K562 (cell line): Measurements from ENCODE around the gene CCDC27. TPM values are rescaled to one million over a fixed set of nuclear protein-coding genes. Genes with fewer than 3 reads are reported as not detected.

Experiments
- BRD4 ChIP-seq: fragments of 200-600 bp; sonication (generic); IDR thresholded peaks from 2 replicates; pipeline ENCODE4 v1.6.1; 2017; ENCODE audit warnings: inconsistent platforms
- CBFA2T2 ChIP-seq: fragments of 450-650 bp; conservative IDR thresholded peaks from 2 replicates; pipeline ENCODE4 v1.6.1; 2017; ENCODE audit warnings: mild to moderate bottlenecking
- CBFA2T3 ChIP-seq: fragments of 450-650 bp; IDR thresholded peaks from 2 replicates; pipeline ENCODE4 v1.6.1; 2017
- CBX3 ChIP-seq, 2 experiments: IDR thresholded peaks; 1 replicate in 1 of 2; 2 replicates in 1 of 2; pipeline ENCODE4 v1.6.1; 2012; ENCODE audit warnings: inconsistent platforms in 2 of 2, low read length in 2 of 2, borderline replicate concordance in 1 of 2, control low read depth in 1 of 2
- CCNT2 ChIP-seq: IDR thresholded peaks from 2 replicates; pipeline ENCODE4 v1.6.1; 2011; ENCODE audit warnings: borderline replicate concordance, low read depth, mild to moderate bottlenecking, moderate library complexity, mixed read lengths, low read length; ENCODE audit not compliant: insufficient read length; ENCODE audit errors: extremely low read depth
- CREM ChIP-seq: IDR thresholded peaks from 2 replicates; pipeline ENCODE4 v1.6.1; 2014; ENCODE audit warnings: antibody characterized with exemption, low read depth
- CTBP1 ChIP-seq: fragments of 450-650 bp; IDR thresholded peaks from 2 replicates; pipeline ENCODE4 v1.6.1; 2016; ENCODE audit warnings: borderline replicate concordance
- EP300 ChIP-seq: IDR thresholded peaks from 2 replicates; pipeline ENCODE4 v1.6.1; 2012; ENCODE audit warnings: low read length, improper control_type of control experiment
- HDAC1 ChIP-seq, 2 experiments: fragments of 450-650 bp; IDR thresholded peaks; 2 replicates each; pipeline ENCODE4 v1.6.1; 2016 to 2017; ENCODE audit warnings: inconsistent platforms in 1 of 2, mild to moderate bottlenecking in 1 of 2, moderate library complexity in 1 of 2
- HNRNPUL1 ChIP-seq: fragments of 200-400 bp; formaldehyde crosslinking; IDR thresholded peaks from 2 replicates; pipeline ENCODE4 v1.6.1; 2017; ENCODE audit warnings: low read length
- JUND ChIP-seq, 2 experiments: IDR thresholded peaks; 2 replicates in 1 of 2; 3 replicates in 1 of 2; pipeline ENCODE4 v1.6.1; 2011; ENCODE audit warnings: borderline replicate concordance in 2 of 2, low read depth in 2 of 2, low read length in 2 of 2, improper control_type of control experiment in 1 of 2, missing biosample characterization in 1 of 2, missing genetic modification characterization in 1 of 2, missing genetic modification reagents in 1 of 2
- KLF16 ChIP-seq: IDR thresholded peaks from 2 replicates; pipeline ENCODE4 v1.6.1; 2016; ENCODE audit warnings: antibody characterized with exemption
- LEF1 ChIP-seq: fragments of 450-650 bp; IDR thresholded peaks from 2 replicates; pipeline ENCODE4 v1.6.1; 2016; ENCODE audit warnings: mild to moderate bottlenecking
- MYNN ChIP-seq, 2 experiments: sonication (generic); formaldehyde crosslinking in 1 of 2; IDR thresholded peaks; 2 replicates each; pipeline versions ENCODE4 v1.5.0 to v1.6.1; 2016 to 2020; ENCODE audit warnings: antibody characterized with exemption in 1 of 2, missing genetic modification reagents in 1 of 2
- NCOA1 ChIP-seq: fragments of 450-650 bp; IDR thresholded peaks from 2 replicates; pipeline ENCODE4 v1.6.1; 2016; ENCODE audit warnings: low read depth
- NCOR1 ChIP-seq: fragments of 450-650 bp; IDR thresholded peaks from 2 replicates; pipeline ENCODE4 v1.6.1; 2016; ENCODE audit warnings: mild to moderate bottlenecking, moderate library complexity
- PHF21A ChIP-seq: fragments of 450-650 bp; IDR thresholded peaks from 2 replicates; pipeline ENCODE4 v1.6.1; 2017; ENCODE audit warnings: low read depth, borderline replicate concordance
- POLR2AphosphoS5 ChIP-seq: IDR thresholded peaks from 2 replicates; pipeline ENCODE4 v1.6.1; 2011; ENCODE audit warnings: mild to moderate bottlenecking, low read depth, low read length, moderate library complexity; ENCODE audit not compliant: control insufficient read depth, insufficient read depth
- RCOR1 ChIP-seq, 2 experiments: IDR thresholded peaks; 2 replicates each; pipeline ENCODE4 v1.6.1; 2012; ENCODE audit warnings: low read depth in 2 of 2, low read length in 2 of 2, borderline replicate concordance in 1 of 2, improper control_type of control experiment in 1 of 2
- SMARCA4 ChIP-seq: fragments of 450-650 bp; IDR thresholded peaks from 2 replicates; pipeline ENCODE4 v1.6.1; 2016
- SMARCE1 ChIP-seq: fragments of 450-650 bp; IDR thresholded peaks from 2 replicates; pipeline ENCODE4 v1.7.1; 2016; ENCODE audit warnings: mild to moderate bottlenecking
- STAG1 ChIP-seq: sonication (generic); formaldehyde crosslinking; IDR thresholded peaks from 2 replicates; pipeline ENCODE4 v1.5.0; 2020; ENCODE audit warnings: missing genetic modification reagents, borderline replicate concordance
- TAL1 ChIP-seq: fragments of 450-650 bp; IDR thresholded peaks from 2 replicates; pipeline ENCODE4 v1.6.1; 2016; ENCODE audit warnings: mild to moderate bottlenecking
- TEAD4 ChIP-seq, 2 experiments: sonication (generic) in 1 of 2; formaldehyde crosslinking in 1 of 2; IDR thresholded peaks; 2 replicates each; pipeline versions ENCODE4 v1.6.1 to v1.8.0; 2012 to 2022; ENCODE audit warnings: borderline replicate concordance in 1 of 2, inconsistent platforms in 1 of 2, low read length in 1 of 2, mild to moderate bottlenecking in 1 of 2, missing genetic modification reagents in 1 of 2
- THRAP3 ChIP-seq: fragments of 450-650 bp; IDR thresholded peaks from 2 replicates; pipeline ENCODE4 v1.6.1; 2016; ENCODE audit warnings: mild to moderate bottlenecking, inconsistent platforms, borderline replicate concordance
- polyA plus RNA-seq, 8 experiments: library from polyadenylated mRNA; depleted of rRNA in 4 of 8; stranded (reverse) in 5 of 8; unstranded in 3 of 8; fragments of >200 nt; fragmentation: Nextera tagmentation in 2 of 8; fragmentation: Illumina TruSeq in 1 of 8; extraction: Ambion mirVana in 2 of 8; extraction: Trizol in 1 of 8; gene quantifications; 2 replicates each; pipeline versions ENCODE4 v1.2.1 to v1.2.3, GENCODE V29; 2011 to 2014; ENCODE audit warnings: inconsistent platforms in 1 of 8, missing spikeins in 1 of 8
- total RNA-seq, 7 experiments: library from RNA; depleted of rRNA in 6 of 7; stranded (reverse); fragments of >200 nt in 6 of 7; fragmentation: Illumina TruSeq in 2 of 7; extraction: Trizol in 2 of 7; gene quantifications; 2 replicates each; pipeline versions ENCODE4 v1.2.1 to v1.2.3, GENCODE V29; 2011 to 2021; ENCODE audit warnings: low replicate concordance in 1 of 7
- TF ChIP-seq, protein P1 (sequence below): sonication (generic); IDR thresholded peaks from 2 replicates; pipeline ENCODE4 v1.6.1; 2016
- TF ChIP-seq, protein P2 (sequence below), 2 experiments: IDR thresholded peaks in 1 of 2; conservative IDR thresholded peaks in 1 of 2; 2 replicates each; pipeline ENCODE4 v1.6.1; 2016; ENCODE audit warnings: low read depth in 2 of 2, mild to moderate bottlenecking in 1 of 2, missing compliant biosample characterization in 1 of 2, missing genetic modification characterization in 1 of 2, moderate library complexity in 1 of 2

CCDC27 gene
- total and polyA plus RNA-seq, 9 of the 15 experiments (the other 6 are each of a cell fraction or from before 2014, with no cell fraction given): 0.01 to 0.04 TPM; not detected in 7

DNA sequence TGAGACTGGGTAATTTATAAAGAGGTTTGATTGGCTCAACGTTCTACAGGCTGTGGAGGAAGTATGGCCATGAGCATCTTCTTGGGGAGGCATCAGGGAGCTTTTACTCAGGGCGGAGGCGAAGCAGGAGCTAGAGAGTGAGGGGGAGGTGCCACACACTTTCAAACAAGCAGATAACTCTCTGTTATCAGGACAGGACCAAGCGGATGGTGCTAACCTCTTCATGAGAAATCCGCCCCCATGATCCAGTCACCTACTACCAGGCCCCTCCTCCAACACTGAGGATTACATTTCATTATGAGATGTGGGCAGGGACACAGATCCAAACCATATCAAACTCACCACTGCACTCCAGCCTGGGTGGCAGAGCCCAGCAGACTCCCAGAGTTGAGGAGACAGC is 55.5 kb downstream of the CCDC27 start (continued):
- peak; percentile 50; the same call in 1 of the 2 replicates for TF ChIP-seq MYNN (IDR thresholded peaks at IDR 0.05)
- TF ChIP-seq MYNN (CRISPR knock-in tag; IDR thresholded peaks at IDR 0.05): no peak
- TF ChIP-seq CBFA2T2: peak; percentile 62
- no peak for TF ChIP-seq CCNT2
- peak; percentile 55; the same call in 1 of the 2 replicates for TF ChIP-seq SMARCE1
- TF ChIP-seq NCOA1: peak; percentile 16; the same call in 1 of the 2 replicates
- TF ChIP-seq JUND (IDR thresholded peaks at IDR 0.05; ENCODE audit: borderline replicate concordance, low read depth, low read length): peak; percentile 28; the same call in 1 of the 2 replicates
- no peak; the same call in 2 of the 3 replicates for TF ChIP-seq JUND (tag; IDR thresholded peaks at IDR 0.05; ENCODE audit: borderline replicate concordance, low read depth, low read length)
- no peak; the same call in 1 of the 2 replicates for TF ChIP-seq TEAD4 (IDR thresholded peaks at IDR 0.05; ENCODE audit: low read length)
- TF ChIP-seq TEAD4 (CRISPR knock-in tag; IDR thresholded peaks at IDR 0.05; ENCODE audit: borderline replicate concordance): no peak
- TF ChIP-seq HDAC1 (IDR thresholded peaks at IDR 0.05): peak in 1 of 2 experiments; percentile 45; a peak in 2 of 4 replicates
- peak in 1 of 2 experiments; percentile 91; a peak in 2 of 4 replicates for TF ChIP-seq RCOR1 (IDR thresholded peaks at IDR 0.05; ENCODE audit: borderline replicate concordance in 1 of 2, low read depth in 2 of 2, low read length in 2 of 2)
- TF ChIP-seq LEF1: peak; percentile 55; the same call in 1 of the 2 replicates
- peak; percentile 29; the same call in 1 of the 2 replicates for TF ChIP-seq KLF16
- TF ChIP-seq EP300: peak; percentile 52; the same call in 1 of the 2 replicates
- TF ChIP-seq CBX3 (IDR thresholded peaks at IDR 0.05; ENCODE audit: borderline replicate concordance in 1 of 2, low read length in 2 of 2): no peak
- peak; percentile 52 for TF ChIP-seq NCOR1
- 0 out of 2 replicates have a peak, but pooled peaks have one; percentile 46 for TF ChIP-seq SMARCA4
- TF ChIP-seq BRD4: no peak
- TF ChIP-seq CTBP1: peak; percentile 87
- peak; percentile 55; the same call in 1 of the 2 replicates for TF ChIP-seq CREM
- TF ChIP-seq POLR2AphosphoS5: 0 out of 2 replicates have a peak, but pooled peaks have one; percentile 19
- TF ChIP-seq HNRNPUL1: no peak
- 0 out of 2 replicates have a peak, but pooled peaks have one; percentile 4 for TF ChIP-seq PHF21A
- peak; percentile 43 for TF ChIP-seq TAL1
- TF ChIP-seq THRAP3: no peak
- TF ChIP-seq, protein P1, sequence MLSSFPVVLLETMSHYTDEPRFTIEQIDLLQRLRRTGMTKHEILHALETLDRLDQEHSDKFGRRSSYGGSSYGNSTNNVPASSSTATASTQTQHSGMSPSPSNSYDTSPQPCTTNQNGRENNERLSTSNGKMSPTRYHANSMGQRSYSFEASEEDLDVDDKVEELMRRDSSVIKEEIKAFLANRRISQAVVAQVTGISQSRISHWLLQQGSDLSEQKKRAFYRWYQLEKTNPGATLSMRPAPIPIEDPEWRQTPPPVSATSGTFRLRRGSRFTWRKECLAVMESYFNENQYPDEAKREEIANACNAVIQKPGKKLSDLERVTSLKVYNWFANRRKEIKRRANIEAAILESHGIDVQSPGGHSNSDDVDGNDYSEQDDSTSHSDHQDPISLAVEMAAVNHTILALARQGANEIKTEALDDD: peak; percentile 65; the same call in 1 of the 2 replicates
- TF ChIP-seq CBFA2T3: peak; percentile 79
- TF ChIP-seq, protein P2, sequence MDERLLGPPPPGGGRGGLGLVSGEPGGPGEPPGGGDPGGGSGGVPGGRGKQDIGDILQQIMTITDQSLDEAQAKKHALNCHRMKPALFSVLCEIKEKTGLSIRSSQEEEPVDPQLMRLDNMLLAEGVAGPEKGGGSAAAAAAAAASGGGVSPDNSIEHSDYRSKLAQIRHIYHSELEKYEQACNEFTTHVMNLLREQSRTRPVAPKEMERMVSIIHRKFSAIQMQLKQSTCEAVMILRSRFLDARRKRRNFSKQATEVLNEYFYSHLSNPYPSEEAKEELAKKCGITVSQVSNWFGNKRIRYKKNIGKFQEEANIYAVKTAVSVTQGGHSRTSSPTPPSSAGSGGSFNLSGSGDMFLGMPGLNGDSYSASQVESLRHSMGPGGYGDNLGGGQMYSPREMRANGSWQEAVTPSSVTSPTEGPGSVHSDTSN (CRISPR knock-in tag; IDR thresholded peaks at IDR 0.05; ENCODE audit: low read depth): no peak
- TF ChIP-seq, protein P2 (tag; conservative IDR thresholded peaks at IDR 0.05; ENCODE audit: low read depth): peak; percentile 29; the same call in 1 of the 2 replicates
- TF ChIP-seq STAG1 (CRISPR knock-in tag): no peak
